ENCODE measurements around the gene CER1.

Gene CER1

DNA sequence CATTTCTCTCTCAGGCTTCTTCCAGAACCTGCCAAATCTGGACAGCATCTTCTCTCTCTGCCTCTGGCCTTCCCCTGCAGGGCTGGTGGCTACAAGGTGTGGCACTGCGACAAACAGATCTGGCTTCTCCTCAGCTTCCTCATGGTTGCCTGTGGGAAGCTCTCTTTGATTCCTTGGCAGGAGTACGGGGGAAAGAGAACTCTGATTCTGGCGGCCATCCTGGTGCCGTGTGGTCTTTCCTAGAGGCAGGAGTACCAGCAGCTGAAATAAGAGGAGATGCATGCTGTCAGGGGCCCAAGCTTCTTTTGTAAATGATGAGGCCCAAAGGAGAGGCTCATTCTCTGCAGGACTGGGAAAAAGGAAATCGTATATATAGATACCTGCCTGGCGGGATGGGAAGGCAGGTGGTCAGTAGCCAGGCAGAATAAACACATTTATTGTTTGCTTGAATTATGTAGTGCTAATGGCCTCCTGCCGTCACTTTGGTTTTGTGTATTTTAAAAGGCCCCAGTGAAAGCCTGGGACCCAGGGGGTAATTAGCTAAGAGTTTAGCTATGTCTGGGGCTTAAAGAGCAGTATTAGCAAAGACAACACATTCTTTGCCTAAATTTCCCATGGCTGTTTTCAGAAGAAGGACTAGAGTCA is at the start of gene CER1:
CER1 (minus strand) TSS at position 343 of the 645 bp plus-strand sequence; CDS start at position 282, 61 bp downstream.
- no peak for DNase-seq (ENCODE audit: low read depth, low spot score)

DNA sequence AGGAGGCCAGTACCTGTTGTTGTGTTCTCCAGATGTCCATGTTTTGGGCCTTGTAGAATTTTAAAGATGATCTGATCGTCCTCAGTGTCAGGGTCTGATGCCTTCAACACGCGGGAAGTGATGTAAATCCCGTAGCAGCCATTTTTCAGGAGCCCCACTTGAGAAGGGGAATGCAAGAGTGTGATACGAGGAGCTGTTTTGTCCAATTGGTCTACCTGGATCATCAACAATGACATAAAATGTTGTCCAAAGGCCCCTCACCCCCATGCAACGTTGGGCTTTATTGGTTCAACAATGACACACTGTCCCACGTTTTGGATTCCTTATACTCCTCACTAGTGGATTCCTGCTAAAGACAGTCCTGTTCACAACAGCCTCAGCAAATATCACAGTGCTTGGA is 48.1 kb upstream of the CER1 start:
- DNase-seq (ENCODE audit: low read depth, low spot score): no peak

DNA sequence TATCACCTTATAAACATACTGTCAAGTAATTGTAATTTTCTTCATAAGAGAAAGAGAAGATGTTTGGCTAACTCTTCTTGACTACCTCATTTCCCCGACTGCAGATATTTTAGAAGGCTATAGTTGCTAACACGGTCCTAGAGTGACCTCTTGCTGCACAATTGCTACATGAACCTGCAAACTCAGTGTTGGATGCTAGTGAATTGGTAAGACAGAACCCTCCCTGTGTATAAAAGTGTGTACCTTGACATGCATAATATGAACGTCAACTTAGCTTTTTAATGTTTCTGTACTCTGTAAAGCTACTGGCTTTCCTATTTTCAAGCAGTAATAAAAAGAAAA is 46.7 kb upstream of the CER1 start:
- peak; percentile 6 for DNase-seq (ENCODE audit: low read depth, low spot score)

- DNase-seq (ENCODE audit: low read depth, low spot score): peak; percentile 39
Observed at GRCh38 chr9:14768405-14769229, 46.1 kb upstream of the CER1 start.

- no peak for DNase-seq (ENCODE audit: low read depth, low spot score)
Observed at GRCh38 chr9:14766299-14766698, 43.8 kb upstream of the CER1 start.

GRCh38 chr9:14761584-14761983 is 39.1 kb upstream of the CER1 start:
- DNase-seq (ENCODE audit: low read depth, low spot score): no peak

GRCh38 chr9:14760060-14760459 is 37.5 kb upstream of the CER1 start:
- DNase-seq (ENCODE audit: low read depth, low spot score): no peak

DNA sequence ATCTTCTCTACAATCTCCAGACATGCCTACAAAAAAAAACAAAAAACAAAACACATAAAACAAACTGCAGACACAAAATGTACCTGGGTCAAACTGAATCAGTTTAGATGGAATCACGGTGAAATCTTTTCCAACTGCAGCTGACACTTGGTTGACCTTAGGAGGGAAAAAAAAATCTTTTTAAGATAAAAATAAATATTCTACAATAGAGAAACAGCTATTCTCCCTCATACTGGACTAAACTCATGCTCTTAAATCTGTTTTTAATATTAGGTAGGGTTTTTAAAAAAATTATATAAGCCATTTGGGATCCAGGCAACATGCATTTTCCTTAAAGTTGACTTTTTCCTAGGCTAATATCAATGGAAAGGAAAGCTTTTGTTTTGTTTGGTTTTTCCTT is 33.8 kb upstream of the CER1 start:
- no peak for DNase-seq (ENCODE audit: low read depth, low spot score)

DNA sequence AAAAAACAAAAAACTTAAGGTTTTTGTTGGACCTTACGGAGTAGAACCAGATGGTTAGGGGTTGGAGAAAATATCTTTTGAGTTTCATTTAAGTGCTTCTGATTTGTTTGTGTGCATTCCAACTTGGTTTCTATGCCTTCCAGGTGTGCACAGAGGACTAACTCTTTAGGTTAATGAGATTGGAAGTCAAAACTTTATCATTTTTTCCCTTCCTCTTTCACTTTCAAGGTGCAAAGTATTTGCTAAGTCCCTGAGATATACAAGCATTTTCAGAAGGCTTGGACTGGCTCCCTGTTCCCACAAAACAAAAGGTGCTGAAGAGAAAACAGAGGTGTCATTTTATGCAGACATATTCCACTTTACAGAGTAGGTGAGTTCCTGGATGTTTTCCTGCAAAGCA is 30.3 kb upstream of the CER1 start:
- DNase-seq (ENCODE audit: low read depth, low spot score): no peak

DNA sequence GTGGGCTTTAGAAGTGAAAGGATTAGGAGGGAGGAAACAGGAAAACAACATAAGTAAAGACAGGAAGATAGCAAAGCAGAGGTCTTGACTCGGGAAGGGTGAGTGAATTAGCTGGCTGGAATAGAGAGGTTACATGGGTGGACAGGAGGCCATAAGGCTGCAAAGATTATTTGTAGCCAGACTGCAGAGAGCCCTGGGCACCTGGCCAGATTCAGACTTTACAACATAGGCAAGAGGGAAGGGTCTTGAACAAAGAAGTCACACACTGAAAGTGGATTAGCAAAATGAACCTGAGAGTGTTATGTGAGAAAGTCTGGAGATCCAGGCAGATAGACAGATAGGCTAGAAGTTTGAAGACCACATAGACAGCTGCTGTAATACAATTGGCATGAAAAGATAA is 29.7 kb upstream of the CER1 start:
- no peak for DNase-seq (ENCODE audit: low read depth, low spot score)

GRCh38 chr9:14750821-14751220 is 28.3 kb upstream of the CER1 start:
- DNase-seq (ENCODE audit: low read depth, low spot score): no peak

- no peak for DNase-seq (ENCODE audit: low read depth, low spot score)
Observed at GRCh38 chr9:14749741-14750211, 27.2 kb upstream of the CER1 start.

GRCh38 chr9:14748373-14748772 is 25.8 kb upstream of the CER1 start:
- DNase-seq (ENCODE audit: low read depth, low spot score): no peak

GRCh38 chr9:14747111-14747510 is 24.6 kb upstream of the CER1 start:
- DNase-seq (ENCODE audit: low read depth, low spot score): no peak

- DNase-seq (ENCODE audit: low read depth, low spot score): no peak
Observed at GRCh38 chr9:14746626-14747025, 24.1 kb upstream of the CER1 start.

DNA sequence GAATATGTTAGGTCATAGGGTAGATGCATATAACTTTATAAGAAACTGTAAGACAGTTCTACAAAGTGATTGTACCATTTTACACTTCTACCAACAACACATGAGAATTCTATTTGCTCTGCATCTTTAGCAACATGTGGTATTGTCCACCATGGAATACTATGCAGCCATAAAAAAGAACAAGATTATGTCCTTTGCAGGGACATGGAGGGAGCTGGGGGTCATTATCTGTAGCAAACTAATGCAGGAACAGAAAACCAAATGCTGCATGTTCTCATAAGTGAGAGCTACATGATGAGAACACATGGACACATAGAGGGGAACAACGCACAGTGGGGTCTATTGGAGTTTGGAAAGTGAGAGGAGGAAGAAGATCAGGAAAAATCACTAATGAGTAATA is 22.2 kb upstream of the CER1 start:
- no peak for DNase-seq (ENCODE audit: low read depth, low spot score)

GRCh38 chr9:14741369-14741768 is 18.8 kb upstream of the CER1 start:
- no peak for DNase-seq (ENCODE audit: low read depth, low spot score)

- no peak for DNase-seq (ENCODE audit: low read depth, low spot score)
Observed at GRCh38 chr9:14733133-14733532, 10.6 kb upstream of the CER1 start.

GRCh38 chr9:14731294-14731981 is 8.9 kb upstream of the CER1 start:
- no peak for DNase-seq (ENCODE audit: low read depth, low spot score)

DNA sequence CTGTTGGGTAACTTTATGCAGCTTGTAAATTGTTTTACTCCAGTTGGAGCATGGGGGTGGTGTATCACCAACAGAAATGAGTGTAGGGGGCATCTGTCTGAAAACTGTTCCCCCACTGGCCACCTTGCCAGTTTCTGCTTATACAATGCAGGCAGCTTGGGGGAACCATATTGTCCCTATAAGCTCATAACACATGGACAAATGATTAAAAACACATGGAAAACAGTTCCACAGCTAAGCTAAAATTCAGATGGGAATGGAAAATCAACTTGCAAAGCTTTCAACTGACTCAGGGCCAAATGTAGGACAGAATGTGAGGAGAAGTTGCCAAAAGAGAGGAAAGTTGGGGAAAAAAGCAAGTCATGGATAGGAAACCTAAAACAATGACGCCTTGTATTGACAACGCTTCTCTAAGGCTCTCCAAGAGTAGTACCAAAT is 7.9 kb upstream of the CER1 start:
- no peak for DNase-seq (ENCODE audit: low read depth, low spot score)

DNA sequence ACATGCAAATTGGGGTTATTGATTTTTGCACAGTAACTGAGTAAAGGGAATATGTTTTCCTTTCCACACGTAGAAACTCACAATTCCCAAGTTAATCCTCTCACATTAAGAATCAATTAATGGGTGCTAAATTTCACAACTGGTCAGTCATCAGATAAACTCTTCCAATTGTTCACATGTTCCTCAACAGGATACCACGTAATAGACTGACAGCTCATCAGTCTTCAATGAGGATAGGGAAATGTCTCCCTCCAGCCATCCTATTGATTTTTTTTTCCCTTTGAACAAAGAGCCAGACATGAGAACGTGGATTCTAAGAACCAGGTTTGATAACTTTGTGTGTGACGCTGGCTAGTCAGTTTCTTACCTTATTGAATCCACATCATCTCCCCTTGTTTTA is 768 bp upstream of the CER1 start:
- no peak for DNase-seq (ENCODE audit: low read depth, low spot score)

DNA sequence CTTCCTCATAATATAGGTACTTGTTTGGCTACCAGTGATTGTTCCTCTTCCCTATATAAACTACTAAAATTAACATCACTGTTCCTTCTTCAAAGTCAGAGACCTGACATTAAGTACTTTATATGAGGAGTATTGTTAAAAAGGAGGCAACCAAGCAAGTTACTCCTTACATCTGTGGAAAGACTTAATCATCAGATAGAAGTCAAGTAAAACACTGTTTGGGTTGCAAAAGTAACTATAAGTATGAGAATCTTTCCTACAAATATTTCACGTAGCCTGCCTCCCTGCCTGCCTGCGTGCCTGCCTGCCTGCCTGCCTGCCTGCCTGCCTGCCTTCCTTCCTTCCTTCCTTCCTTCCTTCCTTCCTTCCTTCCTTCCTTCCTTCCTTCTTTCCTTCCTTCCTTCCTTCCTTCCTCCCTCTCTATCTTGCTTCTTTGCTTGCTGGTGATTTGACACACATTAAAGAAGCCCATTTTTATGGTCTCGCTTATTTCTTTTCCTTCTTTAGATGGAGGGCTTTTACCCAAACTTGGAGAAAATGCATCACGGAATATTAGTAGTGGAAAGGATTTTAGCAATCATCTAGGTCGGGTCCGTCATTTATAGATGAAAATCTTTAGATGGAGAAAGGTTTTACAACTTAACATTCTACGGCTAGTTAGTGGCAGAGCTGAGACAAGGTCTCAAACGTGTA is 3.2 kb downstream of the CER1 start:
- DNase-seq (ENCODE audit: low read depth, low spot score): no peak
